Thyroid gland (tissue), 4 donors: Measurements from ENCODE around the gene RAB20. TPM values are rescaled to one million over a fixed set of nuclear protein-coding genes. Genes with fewer than 3 reads are reported as not detected.
"Not testable (repeated sequence)": the region's sequence is repeated elsewhere in the genome, so short reads cannot be mapped to it uniquely, and the experiment has no call there.

Source experiments
- DNase-seq, 2 donors: peaks; one replicate each; pipeline ENCODE4 v3.0.0-alpha.2; 2019
- H3K27ac ChIP-seq, 3 donors: fragments of 200-600 bp; sonication (generic); 1 replicate in 2 of 3; 2 replicates in 1 of 3; pipeline ENCODE4 v1.5.1; 2016 to 2019; ENCODE audit warnings: mild to moderate bottlenecking in 1 of 3, moderate library complexity in 1 of 3
- H3K27me3 ChIP-seq: fragments of 200-600 bp; sonication (generic); one replicate; pipeline ENCODE4 v1.5.1; 2019
- H3K36me3 ChIP-seq, 2 donors: fragments of 200-600 bp; sonication (generic); one replicate each; pipeline ENCODE4 v1.5.1; 2016 to 2019
- H3K4me1 ChIP-seq, 2 donors: fragments of 200-600 bp; sonication (generic); one replicate each; pipeline ENCODE4 v1.5.1; 2017 to 2019
- H3K4me3 ChIP-seq, 3 donors: fragments of 200-600 bp; sonication (generic); replicated peaks in 1 of 3; 1 replicate in 2 of 3; 2 replicates in 1 of 3; pipeline ENCODE4 v1.5.1; 2016; ENCODE audit warnings: mild to moderate bottlenecking in 1 of 3
- H3K9me3 ChIP-seq: fragments of 200-600 bp; sonication (generic); one replicate; pipeline ENCODE4 v1.5.1; 2017
- POLR2A ChIP-seq, 2 donors: fragments of 450-650 bp; IDR thresholded peaks; one replicate each; pipeline ENCODE4 v1.6.1; 2017; ENCODE audit warnings: antibody characterized with exemption in 2 of 2, mild to moderate bottlenecking in 2 of 2, moderate library complexity in 1 of 2
- WGBS, 2 donors: methylation state at CpG; one replicate each; pipeline ENCODE4 v1.1.5; 2017; 5-methylcytosine and 5-hydroxymethylcytosine counted together
- intact Hi-C: fragments of 100-400 bp; cut with DNase I; formaldehyde crosslinking; loops from one replicate; pipeline ENCODE4 v1.15.1; 2023
- total RNA-seq, 4 donors: library from RNA; depleted of rRNA; stranded (reverse); fragments of >200 nt; gene quantifications; one replicate each; pipeline ENCODE4 v1.2.3, GENCODE V29; 2016
- TF ChIP-seq, protein P1 (sequence below), 6 experiments: fragments of 200-600 bp in 3 of 6; fragments of 450-650 bp in 3 of 6; sonication (generic) in 3 of 6; IDR thresholded peaks; one replicate each; pipeline ENCODE4 v1.5.1; 2016 to 2019; ENCODE audit warnings: antibody characterized with exemption in 6 of 6, mild to moderate bottlenecking in 2 of 6, inconsistent platforms in 1 of 6, moderate library complexity in 1 of 6

RAB20 gene
- total RNA-seq, 4 donors from 2014 or later, result 21.0 to 60.5 (median 43.5) TPM

DNA sequence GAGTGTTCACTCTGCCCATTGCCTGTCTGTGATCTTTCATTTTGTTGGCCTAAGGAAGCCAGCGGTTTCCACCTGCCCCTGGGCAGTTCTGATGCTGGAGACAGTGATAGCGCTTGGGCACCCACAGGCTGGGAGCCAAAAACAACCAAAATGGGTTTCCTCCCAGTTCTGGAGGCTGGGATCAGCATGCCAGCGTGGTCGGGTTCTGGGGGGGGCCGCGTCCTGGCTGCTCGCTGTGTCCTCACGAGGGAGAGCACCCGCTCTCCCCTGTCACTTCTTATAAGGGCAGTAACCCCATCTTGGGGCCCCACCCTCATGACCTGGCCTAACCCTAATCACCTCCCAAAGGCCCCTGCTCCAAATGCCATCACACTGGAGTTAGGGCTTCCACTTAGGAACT lies 67.9 kb downstream of the RAB20 start:
- Histone ChIP-seq H3K36me3 (peaks cover 46 to 62% of the 10 kb centered on the region in 2 donors), H3K27me3 (no peaks in the 10 kb centered on the region), H3K4me3 (no peak overlapping the region), H3K4me1 (no peaks in the 10 kb centered on the region), H3K27ac (no peak overlapping the region), H3K9me3 (no peaks in the 10 kb centered on the region)
- TF ChIP-seq, protein P1, sequence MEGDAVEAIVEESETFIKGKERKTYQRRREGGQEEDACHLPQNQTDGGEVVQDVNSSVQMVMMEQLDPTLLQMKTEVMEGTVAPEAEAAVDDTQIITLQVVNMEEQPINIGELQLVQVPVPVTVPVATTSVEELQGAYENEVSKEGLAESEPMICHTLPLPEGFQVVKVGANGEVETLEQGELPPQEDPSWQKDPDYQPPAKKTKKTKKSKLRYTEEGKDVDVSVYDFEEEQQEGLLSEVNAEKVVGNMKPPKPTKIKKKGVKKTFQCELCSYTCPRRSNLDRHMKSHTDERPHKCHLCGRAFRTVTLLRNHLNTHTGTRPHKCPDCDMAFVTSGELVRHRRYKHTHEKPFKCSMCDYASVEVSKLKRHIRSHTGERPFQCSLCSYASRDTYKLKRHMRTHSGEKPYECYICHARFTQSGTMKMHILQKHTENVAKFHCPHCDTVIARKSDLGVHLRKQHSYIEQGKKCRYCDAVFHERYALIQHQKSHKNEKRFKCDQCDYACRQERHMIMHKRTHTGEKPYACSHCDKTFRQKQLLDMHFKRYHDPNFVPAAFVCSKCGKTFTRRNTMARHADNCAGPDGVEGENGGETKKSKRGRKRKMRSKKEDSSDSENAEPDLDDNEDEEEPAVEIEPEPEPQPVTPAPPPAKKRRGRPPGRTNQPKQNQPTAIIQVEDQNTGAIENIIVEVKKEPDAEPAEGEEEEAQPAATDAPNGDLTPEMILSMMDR (IDR thresholded peaks at IDR 0.05), result no peak
- TF ChIP-seq POLR2A (IDR thresholded peaks at IDR 0.05), result no peak
- no peak for DNase-seq
- intact Hi-C loops, result no loop called here
- 92 to 97% methylated on average over 8 to 9 of the region's 9 CpGs for WGBS, 2 donors

DNA sequence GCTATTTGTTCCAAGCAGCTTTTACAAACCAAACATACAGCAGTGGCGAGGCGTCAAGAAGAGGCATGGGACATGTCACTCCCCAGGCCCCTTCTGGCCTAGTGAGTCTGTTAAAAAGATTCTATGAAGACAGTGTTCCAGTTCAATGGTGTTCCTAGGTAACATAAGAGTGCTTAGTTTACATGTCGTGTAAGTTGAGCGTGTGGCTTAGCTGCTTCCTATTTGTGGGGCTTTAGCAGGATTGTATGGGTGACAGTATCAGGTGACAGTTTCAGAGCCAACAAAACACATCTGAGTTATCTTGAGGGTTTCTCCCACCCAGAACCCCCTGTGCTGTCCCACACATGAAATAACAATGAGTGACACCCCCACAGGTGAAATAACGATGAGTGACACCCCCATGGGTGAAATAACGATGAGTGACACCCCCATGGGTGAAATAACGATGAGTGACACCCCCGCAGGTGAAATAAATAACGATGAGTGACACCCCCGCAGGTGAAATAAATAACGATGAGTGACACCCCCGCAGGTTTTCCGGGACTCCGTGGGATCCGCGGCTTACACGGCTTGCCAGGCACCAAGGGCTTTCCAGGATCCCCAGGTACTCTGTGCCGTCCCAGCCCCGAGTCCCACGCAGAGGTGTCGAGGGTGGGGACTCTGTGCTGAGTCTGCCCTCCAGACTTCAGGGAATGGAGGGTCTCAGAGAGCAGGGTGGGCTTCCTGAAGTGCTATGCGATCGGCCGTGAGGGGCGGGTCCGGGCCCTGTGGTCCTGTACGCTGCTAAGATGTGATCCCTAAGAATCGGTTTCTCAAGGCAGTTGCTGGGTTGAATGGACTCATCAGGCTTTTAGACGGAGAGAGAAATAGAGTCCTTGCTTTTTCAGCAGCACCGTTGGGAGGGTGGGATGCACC lies 68.6 kb downstream of the RAB20 start:
- Histone ChIP-seq H3K4me3 (no peak overlapping the region), H3K4me1 (no peaks in the 10 kb centered on the region), H3K27me3 (no peaks in the 10 kb centered on the region), H3K9me3 (no peaks in the 10 kb centered on the region), H3K36me3 (peaks cover 46 to 63% of the 10 kb centered on the region in 2 donors), H3K27ac (no peak overlapping the region)
- 92 to 93% methylated on average over 29 to 30 of the region's 30 CpGs for WGBS, 2 donors
- intact Hi-C loops, result no loop called here
- DNase-seq, result no peak
- TF ChIP-seq POLR2A (IDR thresholded peaks at IDR 0.05), result no peak
- TF ChIP-seq, protein P1 (IDR thresholded peaks at IDR 0.05), result no peak

DNA sequence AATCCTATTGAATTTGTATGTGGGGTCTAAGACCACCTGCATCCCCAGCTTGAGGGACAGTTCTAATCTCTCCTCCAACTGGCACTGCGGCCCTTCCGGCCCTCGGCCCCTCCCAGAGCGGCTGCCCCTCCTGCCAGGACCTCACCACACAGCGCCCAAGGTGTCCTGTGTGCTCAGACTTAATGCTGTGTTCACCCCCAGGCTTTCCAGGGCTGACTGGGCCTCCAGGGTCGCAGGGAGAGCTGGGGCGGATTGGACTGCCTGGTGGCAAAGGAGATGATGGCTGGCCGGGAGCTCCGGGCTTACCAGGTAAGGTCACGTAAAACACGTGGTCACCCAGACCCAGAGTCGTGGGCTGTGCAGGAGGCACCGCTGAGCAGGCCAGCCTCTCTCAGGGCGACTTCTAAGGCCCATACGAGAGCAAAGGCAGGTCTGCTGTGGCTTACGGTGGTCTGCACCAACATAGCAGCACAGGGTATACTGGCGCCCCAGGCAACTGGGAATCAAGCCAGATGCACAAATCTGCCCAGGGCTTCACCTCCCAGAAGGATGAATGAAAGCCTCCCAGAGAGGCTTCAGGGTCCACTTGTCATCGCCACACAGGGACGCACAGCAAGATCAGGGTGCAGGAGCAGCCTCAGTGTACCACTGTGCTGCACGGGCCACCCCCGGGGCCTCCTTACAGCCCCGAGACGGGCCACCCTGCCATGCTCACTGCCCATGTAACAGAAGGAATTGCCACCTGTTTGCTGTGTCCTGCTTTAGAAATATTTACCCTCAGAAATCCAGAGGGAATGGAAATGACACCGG lies 69.4 kb downstream of the RAB20 start:
- TF ChIP-seq, protein P1 (IDR thresholded peaks at IDR 0.05), result no peak
- TF ChIP-seq POLR2A (IDR thresholded peaks at IDR 0.05), result no peak
- Histone ChIP-seq H3K27ac (no peak overlapping the region), H3K4me1 (no peaks in the 10 kb centered on the region), H3K36me3 (peaks cover 43 to 59% of the 10 kb centered on the region in 2 donors), H3K4me3 (no peak overlapping the region), H3K27me3 (no peaks in the 10 kb centered on the region), H3K9me3 (no peaks in the 10 kb centered on the region)
- WGBS, 2 donors, result 92 to 97% methylated on average over 13 to 21 of the region's 24 CpGs
- intact Hi-C loops, result no loop called here
- DNase-seq, result no peak

DNA sequence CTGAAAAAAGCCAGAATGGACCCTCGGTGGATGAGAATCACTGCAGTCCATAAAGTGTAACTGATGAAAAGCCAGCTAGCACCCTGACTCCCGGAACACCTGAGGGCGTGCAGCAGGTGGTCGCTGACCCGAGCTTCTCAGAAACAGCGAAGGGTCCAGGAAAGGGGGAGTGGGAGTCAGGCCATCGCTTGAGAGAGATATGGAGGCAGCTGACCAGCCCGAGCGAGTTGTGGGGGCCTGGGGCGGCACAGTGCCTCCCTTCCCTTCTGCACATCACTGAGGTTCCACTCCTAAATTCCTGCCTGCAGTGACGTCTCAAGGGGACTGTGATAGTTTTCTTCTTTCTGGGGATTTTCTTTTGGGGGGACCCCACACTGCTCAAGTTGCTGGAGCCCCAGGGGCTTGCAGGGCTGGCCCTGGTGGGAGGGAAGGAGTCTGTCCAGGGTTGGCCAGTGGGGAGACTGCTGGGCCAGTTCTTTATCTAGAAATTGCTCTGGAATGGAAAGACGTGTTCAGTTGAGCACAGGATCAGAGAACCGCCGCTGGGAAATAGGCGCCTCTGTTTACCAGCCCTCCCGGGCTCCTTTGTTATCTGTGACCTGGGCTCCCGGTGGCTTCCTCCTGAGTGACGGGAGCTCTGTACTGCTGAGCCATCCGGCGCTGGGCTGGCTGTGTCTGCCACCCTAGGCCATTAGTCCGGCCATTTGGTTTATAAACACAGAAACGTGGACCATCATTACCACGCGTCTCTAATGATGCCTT lies 71.3 kb downstream of the RAB20 start:
- TF ChIP-seq, protein P1 (IDR thresholded peaks at IDR 0.05), result no peak
- TF ChIP-seq POLR2A (IDR thresholded peaks at IDR 0.05), result no peak
- Histone ChIP-seq H3K4me3 (no peak overlapping the region), H3K36me3 (peaks cover 26 to 51% of the 10 kb centered on the region in 2 donors), H3K27me3 (no peaks in the 10 kb centered on the region), H3K27ac (no peak overlapping the region), H3K9me3 (no peaks in the 10 kb centered on the region), H3K4me1 (no peaks in the 10 kb centered on the region)
- WGBS, 2 donors, result 82 to 85% methylated on average over 24 of the region's 24 CpGs
- no peak for DNase-seq
- intact Hi-C loops, result no loop called here

DNA sequence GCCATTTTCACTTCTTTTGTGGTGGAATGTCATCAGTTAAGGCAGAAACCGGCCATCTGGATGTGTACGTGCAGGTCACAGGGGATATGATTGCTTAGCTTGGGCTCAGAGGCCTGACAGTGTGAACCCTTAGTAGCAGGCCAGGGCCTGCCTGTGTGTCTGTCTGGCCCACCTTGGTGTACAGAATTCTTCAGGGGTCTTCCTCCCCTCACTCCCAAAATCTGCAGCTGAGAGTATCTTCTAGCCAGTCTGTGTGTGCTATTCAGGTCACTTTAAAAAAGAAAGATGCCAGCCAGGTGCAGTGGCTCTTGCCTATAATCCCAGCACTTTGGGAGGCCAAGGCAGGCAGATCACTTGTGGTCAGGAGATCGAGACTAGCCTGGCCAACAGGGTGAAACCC lies 74.6 kb downstream of the RAB20 start:
- H3K27ac ChIP-seq, intact Hi-C loops: not testable (repeated sequence)
- 77 to 90% methylated on average over 3 of the region's 3 CpGs for WGBS, 2 donors

More for the DNA sequence above, 74.6 kb downstream of the RAB20 start:
- DNase-seq, H3K4me3 ChIP-seq, H3K27me3 ChIP-seq, H3K4me1 ChIP-seq, H3K9me3 ChIP-seq: not testable (repeated sequence)
- peaks cover 37 to 64% of the 10 kb centered on the region in 2 donors for H3K36me3 ChIP-seq
